A549 (cell line): ENCODE measurements around the gene SEMA5A.

Experiments used
- CBX8 ChIP-seq: fragments of 200-600 bp; sonication (generic); IDR thresholded peaks from 2 replicates; pipeline ENCODE4 v1.6.1; 2016
- CHD4 ChIP-seq: fragments of 200-600 bp; sonication (generic); IDR thresholded peaks from 2 replicates; pipeline ENCODE4 v1.6.1; 2016; ENCODE audit warnings: antibody characterized with exemption, mild to moderate bottlenecking, borderline replicate concordance
- CTCF ChIP-seq: fragments of >200 bp; sonication (Bioruptor Twin); formaldehyde crosslinking; IDR thresholded peaks from 3 replicates; pipeline ENCODE4 v1.5.1; 2016
- POLR2A ChIP-seq: IDR thresholded peaks from 2 replicates; pipeline ENCODE4 v1.6.1; 2012; ENCODE audit warnings: mild to moderate bottlenecking, low read length

- no peak for TF ChIP-seq POLR2A
- TF ChIP-seq CHD4: no peak
- no peak for TF ChIP-seq CTCF
- no peak for TF ChIP-seq CBX8
These were observed 29.3 kb downstream of the SEMA5A start for GRCh38 chr5:9516591-9516990.
